CD4-positive, alpha-beta T cell treated with Interleukin-6 for 4 hours (primary cell): ENCODE data around the gene GJB5.

Experiments used
- DNase-seq: peaks from one replicate; pipeline ENCODE4 v3.0.0-alpha.2; 2020; ENCODE audit warnings: mixed read lengths

The GJB5 gene

DNA sequence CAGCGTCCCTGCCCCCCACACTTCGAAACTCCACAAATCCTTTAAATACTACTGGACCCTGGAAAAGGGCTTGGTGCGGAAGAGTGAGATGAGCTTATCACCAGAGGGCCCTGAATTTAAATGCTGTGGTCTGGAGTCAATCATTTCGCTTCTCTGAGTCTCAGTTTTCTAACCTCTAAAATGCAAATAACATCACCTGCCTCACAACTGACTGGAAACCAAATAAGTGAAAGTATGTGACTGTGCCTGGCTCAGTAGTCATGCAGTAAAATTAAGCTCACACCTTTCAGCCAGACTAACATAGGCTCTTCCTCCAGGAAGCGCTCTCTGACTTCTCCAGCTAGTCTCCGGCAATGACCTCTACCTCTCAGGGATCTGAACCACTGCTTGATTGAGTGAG, 42.1 kb downstream of the GJB5 start:
- DNase-seq, result no peak

DNA sequence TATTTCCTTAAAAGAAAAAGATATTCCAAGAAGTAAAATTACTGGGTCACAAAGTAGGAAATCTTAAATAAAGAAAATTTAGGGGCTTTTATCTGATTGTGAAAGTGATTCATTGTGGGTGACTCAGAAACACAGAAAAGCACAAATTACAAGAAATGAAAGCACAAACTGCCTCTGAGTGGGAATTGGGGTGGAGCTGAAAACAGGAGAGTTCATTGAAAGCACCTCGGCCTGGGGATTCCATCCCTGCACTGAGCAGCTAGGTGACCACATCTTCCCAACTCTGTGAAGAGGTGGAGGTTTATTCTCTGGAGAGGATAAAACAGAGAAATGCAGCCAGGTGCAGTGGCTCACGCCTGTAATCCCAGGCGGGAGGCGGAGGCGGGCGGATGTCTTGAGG, 45.4 kb downstream of the GJB5 start:
- no peak for DNase-seq

DNA sequence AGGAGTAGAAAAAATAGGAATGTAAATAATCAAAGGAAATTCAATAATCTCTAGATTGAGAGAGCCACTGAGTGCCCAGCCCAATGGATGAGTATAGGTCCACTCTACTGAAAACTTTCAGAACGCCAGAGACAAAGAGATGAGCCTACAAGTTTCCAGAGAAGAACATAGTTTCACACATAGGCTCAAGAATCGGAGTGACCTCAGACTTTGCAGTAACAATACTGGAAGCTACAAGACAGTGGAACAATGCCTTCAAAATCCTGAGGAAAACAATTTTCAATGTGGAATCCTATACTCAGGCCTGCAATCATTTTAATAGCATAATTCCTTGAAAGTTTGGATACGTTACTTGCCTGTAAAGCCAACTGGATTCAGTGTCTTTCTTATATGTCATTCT, 48.9 kb downstream of the GJB5 start:
- DNase-seq, result no peak

DNA sequence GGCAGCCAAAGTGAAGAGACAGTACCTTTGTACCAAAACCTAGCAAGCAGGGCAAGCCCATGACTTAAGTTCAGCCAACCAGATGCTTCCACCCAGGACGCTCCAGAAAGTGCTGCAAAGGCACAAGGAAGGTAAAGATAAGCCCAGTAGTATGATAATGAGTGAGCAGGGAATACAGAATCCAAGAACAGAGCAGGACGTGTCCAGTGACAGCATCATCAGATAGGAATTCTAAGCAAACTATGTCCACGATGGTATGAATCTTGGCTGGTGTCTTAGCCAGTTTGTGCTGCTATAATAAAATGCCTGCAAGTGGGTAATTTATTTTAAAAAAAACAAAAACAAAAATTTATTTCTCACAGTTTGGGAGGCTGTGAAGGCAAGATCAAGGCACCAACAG, 51.5 kb downstream of the GJB5 start:
- no peak for DNase-seq
